Tibial nerve (tissue), 4 donors: ENCODE measurements around the gene CYP26B1. TPM values are rescaled to one million over a fixed set of nuclear protein-coding genes. Genes with fewer than 3 reads are reported as not detected.
A peak's percentile ranks its signal among the peaks of the same experiment; 100 is the strongest.

Experiments
- DNase-seq, 2 donors: peaks; one replicate each; pipeline ENCODE4 v3.0.0-alpha.2; 2019; ENCODE audit warnings: low spot score in 2 of 2
- H3K27ac ChIP-seq, 4 donors: fragments of 200-600 bp; sonication (generic) in 3 of 4; one replicate each; pipeline ENCODE4 v1.5.1; 2017 to 2019; ENCODE audit warnings: mild to moderate bottlenecking in 1 of 4
- H3K27me3 ChIP-seq, 2 donors: fragments of 200-600 bp; sonication (generic) in 1 of 2; one replicate each; pipeline versions ENCODE4 v1.5.1 to v1.6.0; 2017 to 2019
- H3K36me3 ChIP-seq, 3 donors: fragments of 200-600 bp; sonication (generic); one replicate each; pipeline ENCODE4 v1.5.1; 2018 to 2019
- H3K4me1 ChIP-seq, 4 donors: fragments of 200-600 bp; sonication (generic) in 3 of 4; one replicate each; pipeline ENCODE4 v1.5.1; 2017 to 2019
- H3K4me3 ChIP-seq, 4 donors: fragments of 200-600 bp; sonication (generic) in 3 of 4; one replicate each; pipeline ENCODE4 v1.5.1; 2017 to 2019; ENCODE audit warnings: mild to moderate bottlenecking in 1 of 4, moderate library complexity in 1 of 4
- H3K9me3 ChIP-seq, 4 donors: fragments of 200-600 bp; sonication (generic) in 3 of 4; one replicate each; pipeline ENCODE4 v1.5.1; 2017 to 2019
- EP300 ChIP-seq, 2 donors: sonication (generic); formaldehyde crosslinking; IDR thresholded peaks; one replicate each; pipeline ENCODE4 v1.6.1; 2017; ENCODE audit warnings: antibody characterized with exemption in 2 of 2, mild to moderate bottlenecking in 1 of 2
- POLR2A ChIP-seq, 2 donors: fragments of 450-650 bp; IDR thresholded peaks; one replicate each; pipeline ENCODE4 v1.6.1; 2017; ENCODE audit warnings: antibody characterized with exemption in 2 of 2, mild to moderate bottlenecking in 2 of 2, moderate library complexity in 2 of 2
- WGBS, 2 donors: methylation state at CpG; one replicate each; pipeline ENCODE4 v1.1.5; 2018; 5-methylcytosine and 5-hydroxymethylcytosine counted together
- total RNA-seq, 4 donors: library from RNA; depleted of rRNA; stranded (reverse); fragments of >200 nt; gene quantifications; one replicate each; pipeline ENCODE4 v1.1.0, GENCODE V29; 2016
- TF ChIP-seq, protein P1 (sequence below), 5 experiments: fragments of 200-600 bp in 3 of 5; fragments of 450-650 bp in 2 of 5; sonication (generic) in 3 of 5; IDR thresholded peaks; one replicate each; pipeline ENCODE4 v1.5.1; 2016 to 2019; ENCODE audit warnings: antibody characterized with exemption in 5 of 5, mild to moderate bottlenecking in 3 of 5, moderate library complexity in 2 of 5

The CYP26B1 gene
- total RNA-seq, 4 donors from 2014 or later: 14.4 to 37.7 (median 34.2) TPM

DNA sequence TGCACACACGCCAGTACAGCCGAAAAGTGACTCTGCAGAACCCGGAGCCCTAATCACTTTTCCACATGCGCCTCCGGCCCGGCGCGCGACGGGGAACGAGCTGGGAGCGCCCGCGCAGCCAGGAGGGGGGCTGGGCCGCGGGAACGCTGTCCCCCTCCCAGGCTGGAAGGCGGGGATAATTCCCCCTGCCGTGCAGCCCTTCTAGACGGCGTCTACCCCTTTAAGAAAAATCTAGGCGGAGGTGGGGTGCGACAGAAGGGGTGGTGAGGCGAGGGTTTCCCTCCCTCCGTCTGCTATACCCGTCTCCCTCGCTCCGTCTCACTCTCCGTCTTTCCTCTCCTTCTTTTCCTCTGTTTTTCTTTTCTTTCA, 2.4 kb downstream of the CYP26B1 start:
- Histone ChIP-seq H3K4me3 (peak overlapping the region; percentile 31 to 56 (median 39)), H3K27me3 (peaks cover 2 to 67% of the 10 kb centered on the region in 2 donors), H3K9me3 (no peaks in the 10 kb centered on the region), H3K27ac (peak overlapping the region in 3 of 4 donors; percentile 32 to 80 (median 57)), H3K4me1 (peaks cover 0 to 94% (median 61%) of the 10 kb centered on the region in 4 donors), H3K36me3 (no peaks in the 10 kb centered on the region)
- 1% methylated on average over 28 to 29 of the region's 29 CpGs for WGBS, 2 donors
- peak in 1 of 2 donors; percentile 55 for TF ChIP-seq EP300 (IDR thresholded peaks at IDR 0.05)
- TF ChIP-seq, protein P1, sequence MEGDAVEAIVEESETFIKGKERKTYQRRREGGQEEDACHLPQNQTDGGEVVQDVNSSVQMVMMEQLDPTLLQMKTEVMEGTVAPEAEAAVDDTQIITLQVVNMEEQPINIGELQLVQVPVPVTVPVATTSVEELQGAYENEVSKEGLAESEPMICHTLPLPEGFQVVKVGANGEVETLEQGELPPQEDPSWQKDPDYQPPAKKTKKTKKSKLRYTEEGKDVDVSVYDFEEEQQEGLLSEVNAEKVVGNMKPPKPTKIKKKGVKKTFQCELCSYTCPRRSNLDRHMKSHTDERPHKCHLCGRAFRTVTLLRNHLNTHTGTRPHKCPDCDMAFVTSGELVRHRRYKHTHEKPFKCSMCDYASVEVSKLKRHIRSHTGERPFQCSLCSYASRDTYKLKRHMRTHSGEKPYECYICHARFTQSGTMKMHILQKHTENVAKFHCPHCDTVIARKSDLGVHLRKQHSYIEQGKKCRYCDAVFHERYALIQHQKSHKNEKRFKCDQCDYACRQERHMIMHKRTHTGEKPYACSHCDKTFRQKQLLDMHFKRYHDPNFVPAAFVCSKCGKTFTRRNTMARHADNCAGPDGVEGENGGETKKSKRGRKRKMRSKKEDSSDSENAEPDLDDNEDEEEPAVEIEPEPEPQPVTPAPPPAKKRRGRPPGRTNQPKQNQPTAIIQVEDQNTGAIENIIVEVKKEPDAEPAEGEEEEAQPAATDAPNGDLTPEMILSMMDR (IDR thresholded peaks at IDR 0.05): no peak
- peak; percentile 14 to 31 for DNase-seq

DNA sequence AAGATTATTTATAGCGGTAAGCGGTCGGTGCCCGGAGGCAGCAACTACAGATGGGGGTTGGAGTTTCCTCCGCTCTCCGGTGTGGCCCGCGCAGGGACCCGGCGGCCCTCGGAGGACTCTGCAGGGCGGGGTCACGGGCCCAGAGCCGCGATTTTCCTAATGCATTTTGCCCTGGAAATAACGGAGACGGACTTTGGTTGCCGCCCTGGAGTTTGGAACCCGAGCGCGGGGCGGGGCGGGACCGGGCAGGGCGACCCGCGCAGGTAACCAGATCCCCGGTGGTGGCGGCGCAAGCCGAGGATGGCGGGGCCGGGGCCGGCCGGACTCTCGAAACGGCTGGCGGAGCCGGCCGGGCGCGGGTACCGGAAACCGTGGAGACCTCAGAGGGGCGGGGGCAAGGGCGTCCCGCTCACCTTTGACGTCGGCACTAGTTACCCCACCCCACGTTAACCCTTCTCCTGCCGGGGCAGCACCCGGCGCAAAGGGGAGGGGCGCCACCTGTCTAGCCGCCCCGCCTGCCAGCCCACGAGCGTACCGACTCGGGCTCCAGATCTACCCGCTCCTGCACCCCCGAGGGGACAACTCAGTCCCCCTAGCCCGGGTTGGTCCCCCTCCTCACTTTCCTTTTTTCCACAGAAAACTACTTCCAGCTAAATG, 2.9 kb downstream of the CYP26B1 start:
- Histone ChIP-seq H3K9me3 (no peaks in the 10 kb centered on the region), H3K27ac (peak overlapping the region in 3 of 4 donors; percentile 32 to 80 (median 57)), H3K27me3 (peaks cover 2 to 62% of the 10 kb centered on the region in 2 donors), H3K4me1 (peaks cover 0 to 94% (median 56%) of the 10 kb centered on the region in 4 donors), H3K4me3 (peak overlapping the region; percentile 31 to 56 (median 39)), H3K36me3 (no peaks in the 10 kb centered on the region)
- peak; percentile 27 to 59 for DNase-seq
- TF ChIP-seq, protein P1 (IDR thresholded peaks at IDR 0.05): no peak
- no peak for TF ChIP-seq EP300 (IDR thresholded peaks at IDR 0.05)
- TF ChIP-seq POLR2A (IDR thresholded peaks at IDR 0.05): no peak
- WGBS, 2 donors: 0 to 1% methylated on average over 16 to 25 of the region's 63 CpGs

DNA sequence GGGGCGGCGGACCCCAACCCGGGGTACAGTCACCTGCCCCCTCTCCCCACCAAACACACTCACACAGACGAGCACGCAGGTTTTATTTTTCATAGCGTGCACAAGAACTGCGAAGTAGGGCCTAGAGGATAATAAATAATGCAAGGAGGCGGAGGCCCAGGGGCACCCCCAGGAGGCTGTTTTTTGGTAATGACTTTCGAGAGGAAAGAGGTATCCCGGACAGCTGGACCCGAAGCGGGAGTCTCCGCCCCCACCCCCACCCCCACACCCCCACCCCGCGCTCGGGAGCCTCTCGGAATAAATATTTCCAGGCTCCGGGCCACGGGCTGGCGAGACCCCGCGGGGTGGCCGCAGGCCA, 3.4 kb downstream of the CYP26B1 start:
- H3K4me3 ChIP-seq: peak overlapping the region; percentile 31 to 56 (median 39)
- WGBS, 2 donors: 19 to 24% methylated on average over 13 of the region's 23 CpGs
- TF ChIP-seq EP300 (IDR thresholded peaks at IDR 0.05): no peak
- peaks cover 0 to 93% (median 51%) of the 10 kb centered on the region in 4 donors for H3K4me1 ChIP-seq
- DNase-seq: no peak
- H3K27me3 ChIP-seq: peaks cover 2 to 57% of the 10 kb centered on the region in 2 donors
- no peaks in the 10 kb centered on the region for H3K36me3 ChIP-seq
- no peaks in the 10 kb centered on the region for H3K9me3 ChIP-seq
- peak overlapping the region in 3 of 4 donors; percentile 32 to 80 (median 57) for H3K27ac ChIP-seq

DNA sequence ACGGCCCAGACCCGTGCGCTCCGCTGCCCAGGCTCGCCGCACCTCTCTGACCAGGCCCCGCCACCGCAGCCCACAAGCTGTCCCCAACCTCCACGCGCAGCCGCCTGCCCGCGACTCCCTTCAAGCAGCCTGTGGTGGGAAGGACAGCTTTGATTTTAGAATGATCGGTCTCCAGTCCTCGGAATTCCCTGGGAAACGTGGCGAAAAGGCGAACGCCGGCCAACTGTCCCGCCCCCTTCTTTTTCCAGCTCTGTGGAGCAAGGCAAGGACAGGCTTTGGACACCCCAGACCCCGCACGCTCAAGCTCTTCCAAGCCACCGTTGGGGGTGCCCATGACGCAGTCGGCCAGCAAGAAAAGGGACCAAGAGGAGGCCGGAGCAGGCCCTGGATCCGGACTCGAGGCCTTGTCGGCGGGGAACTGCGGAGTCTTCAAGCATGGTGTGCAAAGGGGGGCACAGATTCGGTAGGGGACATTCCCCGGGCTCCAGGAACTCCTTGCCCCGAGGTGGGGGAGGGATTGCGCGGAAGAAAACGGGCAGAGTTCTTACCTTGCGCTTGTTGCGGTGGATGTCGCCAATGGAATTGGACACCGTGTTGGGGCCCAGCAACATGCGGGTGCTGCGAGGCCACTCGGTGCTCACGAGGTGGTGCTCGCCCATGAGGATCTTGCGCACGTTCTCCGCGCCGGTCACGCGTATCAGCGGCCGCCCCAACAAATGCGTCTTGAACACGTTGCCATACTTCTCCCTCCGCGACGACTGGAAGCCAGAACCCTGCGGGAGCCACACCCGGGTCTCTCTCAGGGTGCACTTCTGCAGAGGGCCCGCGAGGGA, 4.0 kb downstream of the CYP26B1 start:
- TF ChIP-seq EP300 (IDR thresholded peaks at IDR 0.05) (peak in 1 of 2 donors; percentile 13), POLR2A (IDR thresholded peaks at IDR 0.05) (no peak)
- peak; percentile 13 to 28 for DNase-seq
- peak overlapping the region in 2 of 4 donors; percentile 53 to 80 for H3K27ac ChIP-seq
- 33 to 36% methylated on average over 40 to 42 of the region's 65 CpGs for WGBS, 2 donors
- peak overlapping the region; percentile 31 to 56 (median 39) for H3K4me3 ChIP-seq
- H3K4me1 ChIP-seq: peaks cover 0 to 95% (median 51%) of the 10 kb centered on the region in 4 donors
- no peaks in the 10 kb centered on the region for H3K36me3 ChIP-seq
- H3K27me3 ChIP-seq: peaks cover 2 to 54% of the 10 kb centered on the region in 2 donors
- H3K9me3 ChIP-seq: no peaks in the 10 kb centered on the region

DNA sequence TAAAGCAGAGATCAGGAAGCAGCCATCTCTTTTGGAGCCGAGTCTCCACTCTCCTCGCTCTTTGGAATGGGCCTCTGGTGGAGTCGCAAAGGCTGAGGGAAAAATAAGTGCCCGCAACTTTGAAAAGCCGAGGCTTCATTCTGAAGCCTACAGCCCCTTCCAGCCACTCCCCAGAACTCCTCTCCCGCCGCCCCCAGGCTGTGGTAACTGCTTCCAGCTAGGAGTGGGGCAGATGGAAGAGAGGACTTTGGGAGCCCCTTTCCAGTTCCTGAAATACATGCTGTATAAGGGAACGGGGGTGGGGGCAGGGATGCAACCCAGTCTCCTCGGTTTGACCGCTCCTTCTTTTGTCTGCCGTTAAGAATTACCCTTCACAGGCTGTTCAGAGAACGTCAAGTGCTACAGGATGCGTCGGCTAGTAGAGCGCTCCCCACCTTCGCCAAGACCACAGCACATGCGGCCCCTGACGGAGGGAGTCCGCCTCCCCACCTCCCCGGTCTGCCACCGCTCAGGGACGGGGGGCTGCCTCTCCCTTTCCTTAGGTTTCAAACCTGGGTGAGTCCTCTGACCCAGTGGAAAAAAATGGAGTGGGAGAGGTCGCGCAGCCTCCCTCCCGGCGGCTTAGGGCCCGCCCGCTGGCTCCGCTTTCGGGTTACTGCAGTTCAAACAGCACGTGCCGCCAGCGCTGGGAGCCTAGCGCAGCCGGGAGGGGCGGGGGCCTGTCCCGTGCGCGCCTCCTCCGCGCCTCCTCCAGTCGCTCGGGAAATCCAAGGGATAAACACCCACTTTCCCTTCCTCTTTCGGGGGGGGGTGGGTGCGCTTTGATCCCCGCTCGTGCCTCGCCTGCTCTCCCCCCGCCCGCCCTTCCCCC, 4.9 kb downstream of the CYP26B1 start:
- peak; percentile 61 to 64 for DNase-seq
- Histone ChIP-seq H3K4me3 (peak overlapping the region; percentile 17 to 56 (median 28)), H3K9me3 (no peaks in the 10 kb centered on the region), H3K36me3 (no peaks in the 10 kb centered on the region), H3K27ac (peak overlapping the region in 2 of 4 donors; percentile 53 to 80), H3K27me3 (peaks cover 0 to 50% of the 10 kb centered on the region in 2 donors), H3K4me1 (peaks cover 0 to 97% (median 56%) of the 10 kb centered on the region in 4 donors)
- TF ChIP-seq EP300 (IDR thresholded peaks at IDR 0.05): peak; percentile 53 to 69
- TF ChIP-seq, protein P1 (IDR thresholded peaks at IDR 0.05): no peak
- no peak for TF ChIP-seq POLR2A (IDR thresholded peaks at IDR 0.05)
- WGBS, 2 donors: 22 to 37% methylated on average over 22 to 39 of the region's 50 CpGs
